K562 (cell line): ENCODE measurements around the gene MKNK1. TPM values are rescaled to one million over a fixed set of nuclear protein-coding genes. Genes with fewer than 3 reads are reported as not detected.

Source experiments
- ATAC-seq: fragments of 200-7000 bp; cut with Tn5 transposase; 3 replicates; pipeline ENCODE4 v1.9.1; 2020; ENCODE audit warnings: moderate library complexity
- BruUV-seq: library from RNA; stranded (reverse); fragments of 400-500 nt; replicated peaks from 2 replicates; lab custom pipeline; 2021; lab: Mats Ljungman, UMichigan
- CTCF ChIA-PET: fragments of 300-600 bp; formaldehyde crosslinking; extraction: SDS; loops from one replicate; lab custom pipeline; 2021; ENCODE audit warnings: low intra/inter-chr PET ratio; lab: Yijun Ruan, JAX
- POLR2A ChIA-PET: fragments of 300-600, 350-650 bp; sonication (Branson Sonifier 250); formaldehyde crosslinking; extraction: SDS; loops from one replicate; lab custom pipeline; 2021; ENCODE audit warnings: antibody characterized with exemption, inconsistent platforms; lab: Yijun Ruan, JAX
- DNase-seq, 4 experiments: peaks; one replicate each; pipeline versions ENCODE4 v3.0.0 to v3.0.0-alpha.2; 2011 to 2018; ENCODE audit warnings: low spot score in 3 of 4, mixed read lengths in 3 of 4; ENCODE audit errors: extremely low read depth in 1 of 4
- FAIRE-seq: peaks from 2 replicates; lab custom pipeline; 2011; peaks lifted over from hg19 to GRCh38; lab: Jason Lieb, UNC
- H2AFZ ChIP-seq: 2 replicates; pipeline ENCODE4 v1.6.0; 2011; ENCODE audit warnings: low read depth, low read length, control low read depth, inconsistent platforms
- H3K27ac ChIP-seq: fragments of 200-600 bp; 3 replicates; pipeline ENCODE4 v1.8.0; 2011; ENCODE audit warnings: low read depth, mild to moderate bottlenecking, control low read depth, inconsistent platforms, low read length, moderate library complexity, mixed read lengths; ENCODE audit errors: extremely low read depth
- H3K27me3 ChIP-seq, 2 experiments: fragments of 300-600 bp in 1 of 2; 2 replicates in 1 of 2; 3 replicates in 1 of 2; pipeline versions ENCODE4 v1.6.0 to v1.8.0; 2011; ENCODE audit warnings: inconsistent platforms in 2 of 2, low read length in 2 of 2, mild to moderate bottlenecking in 1 of 2, mixed read lengths in 1 of 2, moderate library complexity in 1 of 2; ENCODE audit not compliant: control insufficient read depth in 2 of 2, insufficient read depth in 2 of 2
- H3K36me3 ChIP-seq: fragments of 300-600 bp; 3 replicates; pipeline ENCODE4 v1.8.0; 2011; ENCODE audit warnings: mild to moderate bottlenecking, low read length, inconsistent platforms; ENCODE audit not compliant: control insufficient read depth, insufficient read depth
- H3K4me1 ChIP-seq, 2 experiments: fragments of 200-600 bp in 1 of 2; replicated peaks in 1 of 2; 2 replicates in 1 of 2; 3 replicates in 1 of 2; pipeline versions ENCODE4 v1.5.1 to v1.8.0; 2011; ENCODE audit warnings: inconsistent platforms in 2 of 2, low read length in 2 of 2, mild to moderate bottlenecking in 1 of 2, mixed read lengths in 1 of 2, moderate library complexity in 1 of 2; ENCODE audit not compliant: control insufficient read depth in 2 of 2, insufficient read depth in 2 of 2
- H3K4me2 ChIP-seq: 2 replicates; pipeline ENCODE4 v1.6.1; 2011; ENCODE audit warnings: low read length, control low read depth, inconsistent platforms, mixed read lengths; ENCODE audit not compliant: insufficient read depth
- H3K4me3 ChIP-seq: fragments of 200-600 bp; sonication (generic), shearing (Covaris generic); 2 replicates; pipeline ENCODE4 v1.5.1; 2016; ENCODE audit warnings: control low read depth, inconsistent platforms
- H3K79me2 ChIP-seq: fragments of 200-600 bp; 3 replicates; pipeline ENCODE4 v1.8.0; 2011; ENCODE audit warnings: low read length, inconsistent platforms; ENCODE audit not compliant: control insufficient read depth, insufficient read depth
- H3K9ac ChIP-seq, 2 experiments: 2 replicates each; pipeline versions ENCODE4 v1.6.0 to v1.6.1; 2011; ENCODE audit warnings: low read depth in 2 of 2, low read length in 2 of 2, control low read depth in 1 of 2, inconsistent platforms in 1 of 2, mild to moderate bottlenecking in 1 of 2, mixed read lengths in 1 of 2; ENCODE audit not compliant: insufficient read depth in 1 of 2
- H3K9me1 ChIP-seq: one replicate; pipeline ENCODE4 v1.6.0; 2011; ENCODE audit warnings: inconsistent platforms, mild to moderate bottlenecking, low read length, moderate library complexity; ENCODE audit not compliant: control insufficient read depth, insufficient read depth
- H3K9me3 ChIP-seq: replicated peaks from 2 replicates; pipeline ENCODE4 v1.5.1; 2011; ENCODE audit warnings: low read depth, low read length, inconsistent platforms; ENCODE audit not compliant: control insufficient read depth, insufficient read depth
- H4K20me1 ChIP-seq: replicated peaks from 2 replicates; pipeline ENCODE4 v1.6.1; 2011; ENCODE audit warnings: low read length, inconsistent platforms, mixed read lengths; ENCODE audit not compliant: control insufficient read depth, insufficient read depth
- ARHGAP35 ChIP-seq: fragments of 450-650 bp; IDR thresholded peaks from 2 replicates; pipeline ENCODE4 v1.6.1; 2018; ENCODE audit not compliant: partially characterized antibody
- CBFA2T2 ChIP-seq: fragments of 450-650 bp; conservative IDR thresholded peaks from 2 replicates; pipeline ENCODE4 v1.6.1; 2017; ENCODE audit warnings: mild to moderate bottlenecking
- CBFA2T3 ChIP-seq: fragments of 450-650 bp; IDR thresholded peaks from 2 replicates; pipeline ENCODE4 v1.6.1; 2017
- DACH1 ChIP-seq: fragments of 450-650 bp; IDR thresholded peaks from 2 replicates; pipeline ENCODE4 v1.6.1; 2018; ENCODE audit not compliant: partially characterized antibody
- FUS ChIP-seq: fragments of 200-400 bp; formaldehyde crosslinking; optimal IDR thresholded peaks from 2 replicates; pipeline ENCODE3; 2017; ENCODE audit warnings: low read depth, low read length
- HDAC2 ChIP-seq: fragments of 450-650 bp; IDR thresholded peaks from 2 replicates; pipeline ENCODE4 v1.6.1; 2016; ENCODE audit warnings: mild to moderate bottlenecking
- NFYB ChIP-seq: IDR thresholded peaks from 2 replicates; pipeline ENCODE4 v1.6.1; 2011; ENCODE audit warnings: mild to moderate bottlenecking, moderate library complexity; ENCODE audit not compliant: insufficient read length; ENCODE audit errors: extremely low read depth
- RBFOX2 ChIP-seq: fragments of 200-400 bp; formaldehyde crosslinking; IDR thresholded peaks from 2 replicates; pipeline ENCODE4 v1.6.1; 2017; ENCODE audit warnings: low read depth, mild to moderate bottlenecking, low read length, moderate library complexity
- SRSF3 ChIP-seq: fragments of 200-400 bp; formaldehyde crosslinking; IDR thresholded peaks from 2 replicates; pipeline ENCODE4 v1.6.1; 2016; ENCODE audit warnings: mild to moderate bottlenecking, low read length, moderate library complexity; ENCODE audit not compliant: insufficient read depth
- THRAP3 ChIP-seq: fragments of 450-650 bp; IDR thresholded peaks from 2 replicates; pipeline ENCODE4 v1.6.1; 2016; ENCODE audit warnings: mild to moderate bottlenecking, inconsistent platforms, borderline replicate concordance
- ZKSCAN8 ChIP-seq: fragments of 200-800 bp; sonication (Bioruptor generic); IDR thresholded peaks from 2 replicates; pipeline ENCODE4 v1.6.1; 2016; ENCODE audit warnings: missing genetic modification characterization, missing compliant biosample characterization
- WGBS: fragments of 100-300 bp; shearing (Covaris generic); methylation state at CpG from one replicate; pipeline ENCODE4 v1.1.6; 2016; ENCODE audit warnings: low coverage, mixed read lengths; ENCODE audit not compliant: insufficient coverage; ENCODE audit errors: missing lambda C conversion rate; 5-methylcytosine and 5-hydroxymethylcytosine counted together
- in situ Hi-C: fragments of 300-500 bp; cut with MboI; formaldehyde crosslinking; loops from 4 replicates; pipeline ENCODE4 v1.15.0; 2018; ENCODE audit warnings: inconsistent platforms, mixed read lengths
- intact Hi-C: fragments of 100-400 bp; cut with micrococcal nuclease; formaldehyde crosslinking; loops from 2 replicates; pipeline ENCODE4 v1.14.2; 2022
- polyA plus RNA-seq, 8 experiments: library from polyadenylated mRNA; depleted of rRNA in 4 of 8; stranded (reverse) in 5 of 8; unstranded in 3 of 8; fragments of >200 nt; fragmentation: Nextera tagmentation in 2 of 8; fragmentation: Illumina TruSeq in 1 of 8; extraction: Ambion mirVana in 2 of 8; extraction: Trizol in 1 of 8; gene quantifications; 2 replicates each; pipeline versions ENCODE4 v1.2.1 to v1.2.3, GENCODE V29; 2011 to 2014; ENCODE audit warnings: inconsistent platforms in 1 of 8, missing spikeins in 1 of 8
- total RNA-seq, 7 experiments: library from RNA; depleted of rRNA in 6 of 7; stranded (reverse); fragments of >200 nt in 6 of 7; fragmentation: Illumina TruSeq in 2 of 7; extraction: Trizol in 2 of 7; gene quantifications; 2 replicates each; pipeline versions ENCODE4 v1.2.1 to v1.2.3, GENCODE V29; 2011 to 2021; ENCODE audit warnings: low replicate concordance in 1 of 7
- TF ChIP-seq, protein P1 (sequence below): fragments of 450-650 bp; IDR thresholded peaks from 2 replicates; pipeline ENCODE4 v1.6.1; 2016; ENCODE audit warnings: missing biosample characterization, missing genetic modification characterization
- TF ChIP-seq, protein P2 (sequence below), 2 experiments: fragments of 250-450 bp in 1 of 2; fragments of 450-650 bp in 1 of 2; sonication (Bioruptor Pico) in 1 of 2; IDR thresholded peaks; 2 replicates each; pipeline versions ENCODE4 v1.6.1 to v1.8.0; 2016 to 2021; ENCODE audit warnings: mild to moderate bottlenecking in 2 of 2, moderate library complexity in 2 of 2, missing compliant biosample characterization in 1 of 2, missing genetic modification characterization in 1 of 2
- TF ChIP-seq, protein P3 (sequence below): sonication (generic); formaldehyde crosslinking; IDR thresholded peaks from 2 replicates; pipeline ENCODE4 v1.8.1; 2023; ENCODE audit warnings: mild to moderate bottlenecking, missing genetic modification reagents
- TF ChIP-seq, protein P4 (sequence below), 2 experiments: IDR thresholded peaks; 2 replicates each; pipeline ENCODE4 v1.6.1; 2012; ENCODE audit warnings: improper control_type of control experiment in 2 of 2, low read depth in 2 of 2, low read length in 2 of 2, borderline replicate concordance in 1 of 2

MKNK1 gene
- total and polyA plus RNA-seq, 9 of the 15 experiments (the other 6 are each of a cell fraction or from before 2014, with no cell fraction given): 27.7 to 51.3 (median 43.7) TPM

DNA sequence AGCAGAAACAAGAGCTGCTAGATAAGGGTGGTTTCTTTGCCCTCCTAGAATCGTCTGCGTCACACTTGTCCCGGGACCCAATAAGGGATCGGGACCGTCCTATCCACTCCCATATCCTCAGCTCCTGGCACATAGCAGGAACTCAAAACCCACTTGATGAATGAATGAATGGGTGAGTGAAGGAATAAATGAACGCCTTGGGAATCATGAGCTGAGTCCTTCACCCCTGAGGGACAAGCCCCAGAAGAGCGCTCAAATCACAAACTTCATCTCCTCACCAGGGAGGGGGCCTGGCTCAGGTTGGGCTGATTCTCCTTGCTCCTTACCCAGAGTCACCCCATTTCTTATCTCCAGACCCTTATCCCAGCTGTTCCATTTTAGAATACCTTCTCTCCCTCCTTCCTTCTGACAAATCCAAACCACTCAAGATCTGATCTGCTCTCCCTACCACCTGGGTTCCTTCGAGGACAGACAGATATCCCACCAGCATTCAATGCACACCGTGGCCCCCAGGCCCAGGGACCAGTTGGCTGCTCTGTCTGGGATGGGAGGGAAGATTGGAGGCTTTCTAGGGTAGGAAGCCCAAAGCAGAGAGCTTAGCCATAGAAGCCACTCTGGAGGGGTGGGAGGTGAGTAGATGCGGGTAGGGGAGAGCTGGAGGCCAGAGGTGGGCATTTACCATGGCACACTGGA lies 13.2 kb upstream of the MKNK1 start:
- peak; percentile 75 for FAIRE-seq
- Histone ChIP-seq H3K9ac (peak overlapping the region; percentile 74 to 97; a peak in 3 of 4 replicates), H3K9me1 (no peaks in the 10 kb centered on the region), H3K4me3 (peak overlapping the region; percentile 72), H3K27me3 (no peaks in the 10 kb centered on the region), H4K20me1 (peaks cover 3% of the 10 kb centered on the region), H3K4me2 (peak overlapping the region; percentile 90), H3K79me2 (peaks cover 4% of the 10 kb centered on the region; the same call in 2 of the 3 replicates), H3K9me3 (no peaks in the 10 kb centered on the region), H3K27ac (peak overlapping the region; percentile 63; the same call in 2 of the 3 replicates), H3K36me3 (no peaks in the 10 kb centered on the region), H3K4me1 (peaks cover 22 to 37% of the 10 kb centered on the region in 2 experiments), H2AFZ (peak overlapping the region; percentile 99)
- intact Hi-C loops (no loop called here), in situ Hi-C loops (loop anchor here (5.0 kb wide), 1 partner anchor 105 kb away; no protein-coding TSS in a partner anchor)
- peak in 3 of 4 experiments; percentile 30 to 62 (median 55) for DNase-seq
- ChIA-PET CTCF (no interaction called here), POLR2A (interaction anchor here (0.7 to 3.0 kb wide), 11 partner anchors 9 to 102 kb away, joined by 3 to 38 read pairs (median 4); partner anchors contain the start of genes EFCAB14 and MKNK1)
- no TSS peak for BruUV-seq
- 16% methylated on average over 10 of the region's 10 CpGs for WGBS
- ATAC-seq: peak; percentile 1; the same call in 1 of the 3 replicates
- TF ChIP-seq, protein P1, sequence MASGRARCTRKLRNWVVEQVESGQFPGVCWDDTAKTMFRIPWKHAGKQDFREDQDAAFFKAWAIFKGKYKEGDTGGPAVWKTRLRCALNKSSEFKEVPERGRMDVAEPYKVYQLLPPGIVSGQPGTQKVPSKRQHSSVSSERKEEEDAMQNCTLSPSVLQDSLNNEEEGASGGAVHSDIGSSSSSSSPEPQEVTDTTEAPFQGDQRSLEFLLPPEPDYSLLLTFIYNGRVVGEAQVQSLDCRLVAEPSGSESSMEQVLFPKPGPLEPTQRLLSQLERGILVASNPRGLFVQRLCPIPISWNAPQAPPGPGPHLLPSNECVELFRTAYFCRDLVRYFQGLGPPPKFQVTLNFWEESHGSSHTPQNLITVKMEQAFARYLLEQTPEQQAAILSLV (tag): no peak
- TF ChIP-seq DACH1 (peak; percentile 27), FUS (no peak), CBFA2T3 (peak; percentile 42), RBFOX2 (no peak), NFYB (no peak), HDAC2 (peak; percentile 38; the same call in 1 of the 2 replicates), THRAP3 (no peak), SRSF3 (no peak), ARHGAP35 (no peak), CBFA2T2 (0 out of 2 replicates have a peak, but pooled peaks have one; percentile 2), ZKSCAN8 (CRISPR knock-in tag) (no peak)
- TF ChIP-seq, protein P2, sequence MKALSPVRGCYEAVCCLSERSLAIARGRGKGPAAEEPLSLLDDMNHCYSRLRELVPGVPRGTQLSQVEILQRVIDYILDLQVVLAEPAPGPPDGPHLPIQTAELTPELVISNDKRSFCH (CRISPR knock-in tag; IDR thresholded peaks at IDR 0.05): no peak
- TF ChIP-seq, protein P2 (tag; IDR thresholded peaks at IDR 0.05): 0 out of 2 replicates have a peak, but pooled peaks have one; percentile 34
- TF ChIP-seq, protein P3, sequence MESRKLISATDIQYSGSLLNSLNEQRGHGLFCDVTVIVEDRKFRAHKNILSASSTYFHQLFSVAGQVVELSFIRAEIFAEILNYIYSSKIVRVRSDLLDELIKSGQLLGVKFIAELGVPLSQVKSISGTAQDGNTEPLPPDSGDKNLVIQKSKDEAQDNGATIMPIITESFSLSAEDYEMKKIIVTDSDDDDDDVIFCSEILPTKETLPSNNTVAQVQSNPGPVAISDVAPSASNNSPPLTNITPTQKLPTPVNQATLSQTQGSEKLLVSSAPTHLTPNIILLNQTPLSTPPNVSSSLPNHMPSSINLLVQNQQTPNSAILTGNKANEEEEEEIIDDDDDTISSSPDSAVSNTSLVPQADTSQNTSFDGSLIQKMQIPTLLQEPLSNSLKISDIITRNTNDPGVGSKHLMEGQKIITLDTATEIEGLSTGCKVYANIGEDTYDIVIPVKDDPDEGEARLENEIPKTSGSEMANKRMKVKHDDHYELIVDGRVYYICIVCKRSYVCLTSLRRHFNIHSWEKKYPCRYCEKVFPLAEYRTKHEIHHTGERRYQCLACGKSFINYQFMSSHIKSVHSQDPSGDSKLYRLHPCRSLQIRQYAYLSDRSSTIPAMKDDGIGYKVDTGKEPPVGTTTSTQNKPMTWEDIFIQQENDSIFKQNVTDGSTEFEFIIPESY (CRISPR knock-in tag): no peak
- TF ChIP-seq, protein P4, sequence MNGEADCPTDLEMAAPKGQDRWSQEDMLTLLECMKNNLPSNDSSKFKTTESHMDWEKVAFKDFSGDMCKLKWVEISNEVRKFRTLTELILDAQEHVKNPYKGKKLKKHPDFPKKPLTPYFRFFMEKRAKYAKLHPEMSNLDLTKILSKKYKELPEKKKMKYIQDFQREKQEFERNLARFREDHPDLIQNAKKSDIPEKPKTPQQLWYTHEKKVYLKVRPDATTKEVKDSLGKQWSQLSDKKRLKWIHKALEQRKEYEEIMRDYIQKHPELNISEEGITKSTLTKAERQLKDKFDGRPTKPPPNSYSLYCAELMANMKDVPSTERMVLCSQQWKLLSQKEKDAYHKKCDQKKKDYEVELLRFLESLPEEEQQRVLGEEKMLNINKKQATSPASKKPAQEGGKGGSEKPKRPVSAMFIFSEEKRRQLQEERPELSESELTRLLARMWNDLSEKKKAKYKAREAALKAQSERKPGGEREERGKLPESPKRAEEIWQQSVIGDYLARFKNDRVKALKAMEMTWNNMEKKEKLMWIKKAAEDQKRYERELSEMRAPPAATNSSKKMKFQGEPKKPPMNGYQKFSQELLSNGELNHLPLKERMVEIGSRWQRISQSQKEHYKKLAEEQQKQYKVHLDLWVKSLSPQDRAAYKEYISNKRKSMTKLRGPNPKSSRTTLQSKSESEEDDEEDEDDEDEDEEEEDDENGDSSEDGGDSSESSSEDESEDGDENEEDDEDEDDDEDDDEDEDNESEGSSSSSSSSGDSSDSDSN (IDR thresholded peaks at IDR 0.05; ENCODE audit: borderline replicate concordance in 1 of 2, low read depth in 2 of 2, low read length in 2 of 2): 0 out of 4 replicates have a peak, but pooled peaks of 1 of the 2 experiments have one; percentile 19
